ENCODE measurements around the gene BAMBI. TPM values are rescaled to one million over a fixed set of nuclear protein-coding genes. Genes with fewer than 3 reads are reported as not detected.

The BAMBI gene
- total RNA-seq, 1 experiment from 2014 or later = 76.9 TPM

GRCh38 chr10:28704464-28705161 is 27.3 kb downstream of the BAMBI start:
- DNase-seq (ENCODE audit: low read depth in 1 of 2, low spot score in 2 of 2) = no peak
- 0 out of 2 replicates have a peak, but pooled peaks cover 4% of the 10 kb centered on the region for H3K9me3 ChIP-seq (replicated peaks)
- H3K4me3 ChIP-seq = no peak overlapping the region
- H3K27me3 ChIP-seq (replicated peaks) = no peaks in the 10 kb centered on the region
- no peaks in the 10 kb centered on the region for H3K36me3 ChIP-seq
- H3K4me1 ChIP-seq (replicated peaks) = no peaks in the 10 kb centered on the region
- H3K27ac ChIP-seq = no peak overlapping the region

- Histone ChIP-seq H3K27ac (no peak overlapping the region), H3K4me3 (no peak overlapping the region), H3K4me1 (replicated peaks) (no peaks in the 10 kb centered on the region), H3K27me3 (replicated peaks) (no peaks in the 10 kb centered on the region), H3K9me3 (replicated peaks) (0 out of 2 replicates have a peak, but pooled peaks cover 4% of the 10 kb centered on the region), H3K36me3 (no peaks in the 10 kb centered on the region)
- no peak for DNase-seq (ENCODE audit: low read depth in 1 of 2, low spot score in 2 of 2)
Measured at GRCh38 chr10:28705472-28705871, 28.2 kb downstream of the BAMBI start.

DNA sequence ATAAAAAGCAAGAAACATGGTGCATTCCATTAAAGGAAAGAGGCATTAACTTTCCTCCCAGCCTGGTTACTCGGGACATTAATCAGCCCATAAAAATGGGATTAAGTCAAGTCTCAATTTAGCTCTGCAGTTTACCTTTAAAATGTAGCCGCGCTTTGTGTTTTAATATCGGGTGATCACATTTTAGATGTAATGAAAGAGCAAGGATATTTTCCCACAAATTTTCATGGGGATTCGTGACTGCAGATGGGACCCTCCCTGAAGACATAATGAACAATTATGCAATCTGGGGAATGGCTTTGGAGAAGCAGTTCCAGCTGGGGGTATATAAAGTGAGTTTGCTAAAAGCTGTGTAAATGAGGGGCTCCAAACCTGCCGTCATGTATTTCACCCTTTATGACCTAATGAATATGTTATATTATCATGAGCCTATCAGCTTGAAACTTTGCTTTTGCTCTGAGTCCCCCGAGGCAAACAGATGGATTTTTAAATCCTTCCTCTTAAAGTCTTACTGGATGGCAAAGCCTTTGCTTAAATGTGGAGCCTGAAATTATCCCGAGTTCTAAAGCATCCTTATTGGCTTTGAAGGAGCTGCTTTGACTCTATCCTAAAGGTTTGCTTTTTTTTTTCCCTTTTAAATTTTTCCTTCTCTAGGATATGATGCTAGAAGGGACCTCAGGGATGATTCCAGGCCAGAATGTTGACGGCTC is 31.8 kb downstream of the BAMBI start:
- no peaks in the 10 kb centered on the region for H3K9me3 ChIP-seq (replicated peaks)
- DNase-seq (ENCODE audit: low read depth in 1 of 2, low spot score in 2 of 2) = no peak
- no peak overlapping the region for H3K4me3 ChIP-seq
- no peaks in the 10 kb centered on the region for H3K36me3 ChIP-seq
- H3K4me1 ChIP-seq (replicated peaks) = peaks cover 2% of the 10 kb centered on the region
- H3K27ac ChIP-seq = no peak overlapping the region
- H3K27me3 ChIP-seq (replicated peaks) = no peaks in the 10 kb centered on the region

- H3K27me3 ChIP-seq (replicated peaks) = no peaks in the 10 kb centered on the region
- no peaks in the 10 kb centered on the region for H3K36me3 ChIP-seq
Measured at GRCh38 chr10:28710202-28710886, 33.0 kb downstream of the BAMBI start.

DNA sequence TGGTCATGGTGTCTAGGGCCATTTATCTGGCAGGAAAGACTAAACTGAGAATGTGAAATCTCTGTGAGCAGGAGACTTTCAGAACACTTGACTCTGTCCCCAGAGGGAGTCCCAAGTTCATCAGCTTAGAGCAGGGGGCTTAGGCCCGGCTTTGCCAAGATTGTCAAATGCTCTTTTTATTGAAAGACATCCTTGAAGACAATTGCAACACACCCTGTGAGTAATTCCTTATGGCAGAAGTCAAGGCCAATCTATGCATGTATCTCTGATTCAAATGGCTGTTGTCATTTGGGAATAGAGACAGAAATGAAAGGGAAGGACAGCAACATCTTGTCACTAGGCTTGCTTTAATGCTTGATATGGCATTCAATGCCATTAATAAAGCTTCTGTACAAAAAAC is 33.7 kb downstream of the BAMBI start:
- Histone ChIP-seq H3K27me3 (replicated peaks) (no peaks in the 10 kb centered on the region), H3K4me3 (no peak overlapping the region), H3K9me3 (replicated peaks) (no peaks in the 10 kb centered on the region), H3K4me1 (replicated peaks) (peaks cover 9% of the 10 kb centered on the region), H3K27ac (no peak overlapping the region), H3K36me3 (no peaks in the 10 kb centered on the region)
- DNase-seq (ENCODE audit: low read depth in 1 of 2, low spot score in 2 of 2) = no peak

More at GRCh38 chr10:28710202-28710886, 33.0 kb downstream of the BAMBI start:
- Histone ChIP-seq H3K4me1 (replicated peaks) (peaks cover 9% of the 10 kb centered on the region), H3K27ac (no peak overlapping the region), H3K9me3 (replicated peaks) (no peaks in the 10 kb centered on the region), H3K4me3 (no peak overlapping the region)
- no peak for DNase-seq (ENCODE audit: low read depth in 1 of 2, low spot score in 2 of 2)

DNA sequence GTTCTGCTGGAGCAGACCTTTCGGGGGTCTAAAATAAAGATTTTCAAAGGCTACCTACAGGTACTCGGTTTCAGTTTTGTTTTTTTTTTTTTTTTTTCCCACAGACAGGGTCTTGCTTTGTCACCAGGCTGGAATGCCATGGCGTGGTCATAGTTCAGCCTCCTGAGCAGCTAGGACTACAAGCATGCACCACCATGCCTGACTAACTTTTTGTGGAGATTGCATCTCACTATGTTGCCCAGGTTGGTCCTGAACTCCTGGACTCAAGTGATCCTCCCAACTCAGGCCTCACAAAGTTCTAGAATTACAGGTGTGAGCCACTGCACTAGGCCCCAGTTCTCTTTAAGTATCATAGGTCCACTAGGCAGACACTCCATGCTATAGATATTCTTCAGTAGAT is 34.5 kb downstream of the BAMBI start:
- Histone ChIP-seq H3K27ac (no peak overlapping the region), H3K4me3 (no peak overlapping the region), H3K4me1 (replicated peaks) (peaks cover 9% of the 10 kb centered on the region), H3K27me3 (replicated peaks) (no peaks in the 10 kb centered on the region), H3K9me3 (replicated peaks) (no peaks in the 10 kb centered on the region), H3K36me3 (no peaks in the 10 kb centered on the region)
- DNase-seq (ENCODE audit: low read depth in 1 of 2, low spot score in 2 of 2) = no peak

GRCh38 chr10:28713626-28714352 is 36.5 kb downstream of the BAMBI start:
- Histone ChIP-seq H3K9me3 (replicated peaks) (no peaks in the 10 kb centered on the region), H3K4me1 (replicated peaks) (peaks cover 9% of the 10 kb centered on the region), H3K27me3 (replicated peaks) (no peaks in the 10 kb centered on the region), H3K27ac (no peak overlapping the region), H3K4me3 (no peak overlapping the region), H3K36me3 (no peaks in the 10 kb centered on the region)
- no peak for DNase-seq (ENCODE audit: low read depth in 1 of 2, low spot score in 2 of 2)

- no peak for DNase-seq (ENCODE audit: low read depth in 1 of 2, low spot score in 2 of 2)
- H3K4me1 ChIP-seq (replicated peaks) = peaks cover 14% of the 10 kb centered on the region
- H3K4me3 ChIP-seq = no peak overlapping the region
- H3K9me3 ChIP-seq (replicated peaks) = no peaks in the 10 kb centered on the region
- no peak overlapping the region for H3K27ac ChIP-seq
- H3K27me3 ChIP-seq (replicated peaks) = no peaks in the 10 kb centered on the region
- H3K36me3 ChIP-seq = no peaks in the 10 kb centered on the region
Measured at GRCh38 chr10:28714401-28715053, 37.2 kb downstream of the BAMBI start.

GRCh38 chr10:28715246-28715645 is 37.9 kb downstream of the BAMBI start:
- no peak for DNase-seq (ENCODE audit: low read depth in 1 of 2, low spot score in 2 of 2)
- Histone ChIP-seq H3K27ac (no peak overlapping the region), H3K36me3 (no peaks in the 10 kb centered on the region), H3K9me3 (replicated peaks) (no peaks in the 10 kb centered on the region), H3K4me1 (replicated peaks) (peaks cover 21% of the 10 kb centered on the region), H3K27me3 (replicated peaks) (no peaks in the 10 kb centered on the region), H3K4me3 (no peak overlapping the region)

GRCh38 chr10:28715757-28716156 is 38.4 kb downstream of the BAMBI start:
- peaks cover 22% of the 10 kb centered on the region for H3K4me1 ChIP-seq (replicated peaks)
- no peaks in the 10 kb centered on the region for H3K9me3 ChIP-seq (replicated peaks)
- H3K4me3 ChIP-seq = no peak overlapping the region
- DNase-seq (ENCODE audit: low read depth in 1 of 2, low spot score in 2 of 2) = no peak
- H3K36me3 ChIP-seq = no peaks in the 10 kb centered on the region
- H3K27me3 ChIP-seq (replicated peaks) = no peaks in the 10 kb centered on the region
- no peak overlapping the region for H3K27ac ChIP-seq

GRCh38 chr10:28716748-28717147 is 39.4 kb downstream of the BAMBI start:
- Histone ChIP-seq H3K36me3 (no peaks in the 10 kb centered on the region), H3K4me3 (no peak overlapping the region), H3K27me3 (replicated peaks) (no peaks in the 10 kb centered on the region), H3K4me1 (replicated peaks) (peaks cover 30% of the 10 kb centered on the region), H3K27ac (no peak overlapping the region), H3K9me3 (replicated peaks) (no peaks in the 10 kb centered on the region)
- DNase-seq (ENCODE audit: low read depth in 1 of 2, low spot score in 2 of 2) = no peak

DNA sequence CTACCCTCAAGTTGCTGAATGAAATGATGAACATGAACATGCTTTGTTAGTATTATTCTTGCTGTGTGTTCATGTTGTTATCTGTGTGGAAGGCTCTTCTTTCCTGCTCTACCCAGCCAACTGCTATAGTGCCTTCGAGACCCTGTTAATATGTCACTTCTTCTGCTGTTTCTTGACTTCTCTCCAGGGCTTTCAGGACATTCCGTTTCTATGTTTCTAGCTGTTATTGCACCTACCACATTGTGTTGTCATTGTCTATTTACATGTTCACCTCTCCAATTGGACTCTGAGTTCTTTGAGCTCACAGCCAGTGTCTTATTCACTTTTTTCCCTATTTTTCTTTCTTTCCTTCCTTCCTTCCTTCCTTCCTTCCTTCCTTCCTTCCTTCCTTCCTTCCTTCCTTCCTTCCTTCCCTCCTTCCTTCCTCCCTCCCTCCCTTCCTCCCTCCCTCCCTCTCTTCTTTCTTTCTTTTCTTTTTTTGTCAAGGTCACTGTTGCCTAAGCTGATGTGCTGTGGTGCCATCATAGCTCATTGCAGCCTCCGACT is 40.4 kb downstream of the BAMBI start:
- H3K27me3 ChIP-seq (replicated peaks) = no peaks in the 10 kb centered on the region
- DNase-seq (ENCODE audit: low read depth in 1 of 2, low spot score in 2 of 2) = no peak
- H3K27ac ChIP-seq = no peak overlapping the region
- H3K4me1 ChIP-seq (replicated peaks) = peaks cover 39% of the 10 kb centered on the region
- no peaks in the 10 kb centered on the region for H3K36me3 ChIP-seq
- H3K4me3 ChIP-seq = no peak overlapping the region
- H3K9me3 ChIP-seq (replicated peaks) = no peaks in the 10 kb centered on the region

Data from SJSA1 (cell line).